ENCODE measurements around the gene EHBP1. TPM values are rescaled to one million over a fixed set of nuclear protein-coding genes. Genes with fewer than 3 reads are reported as not detected.

EHBP1 gene
- total RNA-seq, 4 donors from 2014 or later = 52.6 to 167 (median 135) TPM

DNA sequence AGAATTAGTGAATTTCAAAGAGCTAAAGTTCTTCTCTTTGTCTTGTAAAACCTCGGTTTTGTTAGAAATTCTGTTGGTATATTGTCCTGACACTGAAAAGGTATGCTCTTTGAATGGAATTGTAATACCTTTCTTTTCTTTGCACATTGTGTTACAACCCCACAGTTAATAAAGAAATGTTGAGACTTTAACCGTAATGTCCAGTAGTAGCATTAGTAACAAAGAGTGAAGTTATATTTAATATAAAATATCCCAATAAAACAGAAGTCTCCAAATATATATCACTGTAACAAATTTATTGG, 69.8 kb downstream of the EHBP1 start:
- H3K4me3 ChIP-seq = no peak overlapping the region
- no peaks in the 10 kb centered on the region for H3K27me3 ChIP-seq
- no peaks in the 10 kb centered on the region for H3K36me3 ChIP-seq
- TF ChIP-seq, protein P1, sequence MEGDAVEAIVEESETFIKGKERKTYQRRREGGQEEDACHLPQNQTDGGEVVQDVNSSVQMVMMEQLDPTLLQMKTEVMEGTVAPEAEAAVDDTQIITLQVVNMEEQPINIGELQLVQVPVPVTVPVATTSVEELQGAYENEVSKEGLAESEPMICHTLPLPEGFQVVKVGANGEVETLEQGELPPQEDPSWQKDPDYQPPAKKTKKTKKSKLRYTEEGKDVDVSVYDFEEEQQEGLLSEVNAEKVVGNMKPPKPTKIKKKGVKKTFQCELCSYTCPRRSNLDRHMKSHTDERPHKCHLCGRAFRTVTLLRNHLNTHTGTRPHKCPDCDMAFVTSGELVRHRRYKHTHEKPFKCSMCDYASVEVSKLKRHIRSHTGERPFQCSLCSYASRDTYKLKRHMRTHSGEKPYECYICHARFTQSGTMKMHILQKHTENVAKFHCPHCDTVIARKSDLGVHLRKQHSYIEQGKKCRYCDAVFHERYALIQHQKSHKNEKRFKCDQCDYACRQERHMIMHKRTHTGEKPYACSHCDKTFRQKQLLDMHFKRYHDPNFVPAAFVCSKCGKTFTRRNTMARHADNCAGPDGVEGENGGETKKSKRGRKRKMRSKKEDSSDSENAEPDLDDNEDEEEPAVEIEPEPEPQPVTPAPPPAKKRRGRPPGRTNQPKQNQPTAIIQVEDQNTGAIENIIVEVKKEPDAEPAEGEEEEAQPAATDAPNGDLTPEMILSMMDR (IDR thresholded peaks at IDR 0.05) = no peak
- no peak for TF ChIP-seq POLR2A (IDR thresholded peaks at IDR 0.05)
- no peaks in the 10 kb centered on the region for H3K9me3 ChIP-seq
- DNase-seq = no peak
- H3K27ac ChIP-seq = no peak overlapping the region
- H3K4me1 ChIP-seq = peaks cover 0 to 6% of the 10 kb centered on the region in 2 donors
- intact Hi-C loops (cut with DNase I; ENCODE audit: low total_unique reads) = loop anchor here (5.0 kb wide), 1 partner anchor 318 kb away; no protein-coding TSS in a partner anchor

GRCh38 chr2:62783679-62784078, 78.2 kb downstream of the EHBP1 start:
- Histone ChIP-seq H3K27ac (no peak overlapping the region), H3K4me1 (peaks cover 0 to 6% of the 10 kb centered on the region in 2 donors), H3K27me3 (no peaks in the 10 kb centered on the region), H3K4me3 (no peak overlapping the region), H3K36me3 (no peaks in the 10 kb centered on the region), H3K9me3 (no peaks in the 10 kb centered on the region)
- intact Hi-C loops (cut with DNase I; ENCODE audit: low total_unique reads) = no loop called here
- TF ChIP-seq, protein P1 (IDR thresholded peaks at IDR 0.05) = no peak
- no peak for TF ChIP-seq POLR2A (IDR thresholded peaks at IDR 0.05)
- DNase-seq = no peak

- Histone ChIP-seq H3K27ac (no peak overlapping the region), H3K27me3 (no peaks in the 10 kb centered on the region), H3K4me1 (peaks cover 0 to 4% of the 10 kb centered on the region in 2 donors), H3K9me3 (no peaks in the 10 kb centered on the region), H3K36me3 (no peaks in the 10 kb centered on the region), H3K4me3 (no peak overlapping the region)
- DNase-seq = no peak
- TF ChIP-seq POLR2A (IDR thresholded peaks at IDR 0.05) = no peak
- TF ChIP-seq, protein P1 (IDR thresholded peaks at IDR 0.05) = no peak
- intact Hi-C loops (cut with DNase I; ENCODE audit: low total_unique reads) = no loop called here
These were observed 78.8 kb downstream of the EHBP1 start for GRCh38 chr2:62784341-62784740.

DNA sequence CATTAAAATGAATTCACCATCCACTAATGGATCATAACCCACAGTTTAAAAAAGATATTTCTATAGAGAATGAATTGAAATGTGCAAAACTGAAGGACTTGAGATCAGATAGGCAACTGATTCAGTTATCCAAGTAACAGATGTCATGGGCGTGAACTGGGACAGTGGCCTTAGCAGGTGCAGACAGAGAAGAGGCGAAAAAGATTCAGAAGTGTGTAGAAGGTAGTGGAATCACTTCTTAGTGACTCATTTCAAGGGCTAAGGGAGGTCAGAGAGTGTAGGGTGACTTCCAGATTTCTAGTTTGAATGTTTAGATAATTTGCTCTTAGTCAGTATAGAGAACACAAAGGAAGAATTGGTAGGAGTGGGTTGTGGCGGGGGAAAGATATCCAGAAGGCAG, 79.7 kb downstream of the EHBP1 start:
- no peak for TF ChIP-seq POLR2A (IDR thresholded peaks at IDR 0.05)
- TF ChIP-seq, protein P1 (IDR thresholded peaks at IDR 0.05) = no peak
- no peaks in the 10 kb centered on the region for H3K36me3 ChIP-seq
- no peak overlapping the region for H3K4me3 ChIP-seq
- no peaks in the 10 kb centered on the region for H3K9me3 ChIP-seq
- intact Hi-C loops (cut with DNase I; ENCODE audit: low total_unique reads) = no loop called here
- DNase-seq = no peak
- H3K27me3 ChIP-seq = no peaks in the 10 kb centered on the region
- no peak overlapping the region for H3K27ac ChIP-seq
- H3K4me1 ChIP-seq = no peaks in the 10 kb centered on the region

DNA sequence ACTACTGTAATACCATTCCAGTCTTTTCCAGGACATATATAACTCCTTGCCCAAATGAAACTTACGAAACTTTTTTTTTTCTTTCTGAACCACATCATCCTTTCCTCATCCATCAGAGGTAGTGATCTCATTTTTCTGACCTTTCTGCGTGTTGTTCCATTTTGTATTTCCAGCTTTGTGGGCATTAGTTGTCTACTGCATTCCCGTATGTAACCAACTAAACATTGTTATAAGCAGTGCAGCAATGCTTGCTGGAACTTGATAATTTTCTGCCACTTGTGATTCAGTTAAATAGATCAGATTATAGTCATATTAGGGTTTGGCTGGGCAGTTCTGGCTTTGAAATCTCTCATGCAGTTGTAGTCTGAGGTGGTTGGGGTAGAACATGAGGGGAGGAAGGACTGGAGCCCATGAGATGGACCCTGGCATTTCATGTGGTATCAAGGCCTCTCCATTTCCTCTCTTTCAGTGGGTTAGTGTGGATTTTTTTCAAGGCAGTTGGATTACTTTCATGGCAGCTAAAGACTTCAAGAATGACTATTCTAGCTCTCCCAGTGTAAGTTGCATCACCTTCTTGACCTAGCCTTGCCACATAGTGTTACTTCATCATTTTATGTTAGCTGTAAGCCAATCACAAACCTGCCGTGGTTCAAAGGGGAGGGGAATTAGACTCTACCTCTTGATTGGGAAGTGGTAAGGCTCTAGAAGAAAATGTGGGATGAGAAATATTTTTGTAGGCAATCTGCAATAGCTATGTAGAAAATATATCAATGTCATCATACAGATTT, 80.5 kb downstream of the EHBP1 start:
- intact Hi-C loops (cut with DNase I; ENCODE audit: low total_unique reads) = no loop called here
- Histone ChIP-seq H3K27me3 (no peaks in the 10 kb centered on the region), H3K4me1 (no peaks in the 10 kb centered on the region), H3K9me3 (no peaks in the 10 kb centered on the region), H3K36me3 (no peaks in the 10 kb centered on the region), H3K27ac (no peak overlapping the region), H3K4me3 (no peak overlapping the region)
- DNase-seq = no peak
- TF ChIP-seq, protein P1 (IDR thresholded peaks at IDR 0.05) = no peak
- no peak for TF ChIP-seq POLR2A (IDR thresholded peaks at IDR 0.05)

Data from uterus (tissue), 4 donors.